PFSK-1 (cell line): Measurements from ENCODE around the gene SLC16A4.

Source experiments
- FOXP2 ChIP-seq: optimal IDR thresholded peaks from 2 replicates; pipeline ENCODE3; 2011; ENCODE audit warnings: borderline replicate concordance, control low read depth, inconsistent platforms; ENCODE audit not compliant: insufficient read depth; ENCODE audit errors: extremely low read length, extremely low read depth
- POLR2AphosphoS5 ChIP-seq: IDR thresholded peaks from 2 replicates; pipeline ENCODE4 v1.6.1; 2012; ENCODE audit warnings: low read depth, mild to moderate bottlenecking, control low read depth, low read length, moderate library complexity
- REST ChIP-seq, 2 experiments: IDR thresholded peaks; 2 replicates each; pipeline versions ENCODE4 v1.6.1 to v1.8.0; 2011 to 2012; ENCODE audit warnings: low read depth in 2 of 2, low read length in 2 of 2, control low read depth in 1 of 2, inconsistent platforms in 1 of 2, mild to moderate bottlenecking in 1 of 2, moderate library complexity in 1 of 2; ENCODE audit not compliant: insufficient read depth in 1 of 2
- SIN3A ChIP-seq: IDR thresholded peaks from 2 replicates; pipeline ENCODE4 v1.6.1; 2012; ENCODE audit warnings: mild to moderate bottlenecking, low read length, moderate library complexity, borderline replicate concordance; ENCODE audit not compliant: insufficient read depth
- TAF1 ChIP-seq: IDR thresholded peaks from 2 replicates; pipeline ENCODE4 v1.6.1; 2012; ENCODE audit warnings: low read length, control low read depth, borderline replicate concordance; ENCODE audit not compliant: insufficient read depth

- TF ChIP-seq FOXP2 (no peak), POLR2AphosphoS5 (no peak), REST (IDR thresholded peaks at IDR 0.05; ENCODE audit: insufficient read depth in 1 of 2, low read depth in 2 of 2, low read length in 2 of 2) (no peak), SIN3A (no peak), TAF1 (no peak)
Measured at GRCh38 chr1:110393286-110393685, 2.5 kb upstream of the SLC16A4 start.
